ENCODE results near the gene MICAL3. TPM values are rescaled to one million over a fixed set of nuclear protein-coding genes. Genes with fewer than 3 reads are reported as not detected.
"Not testable (repeated sequence)": the region's sequence is repeated elsewhere in the genome, so short reads cannot be mapped to it uniquely, and the experiment has no call there.

The MICAL3 gene
- total RNA-seq, 4 donors from 2014 or later: 23.9 to 49.2 (median 34.5) TPM

DNA sequence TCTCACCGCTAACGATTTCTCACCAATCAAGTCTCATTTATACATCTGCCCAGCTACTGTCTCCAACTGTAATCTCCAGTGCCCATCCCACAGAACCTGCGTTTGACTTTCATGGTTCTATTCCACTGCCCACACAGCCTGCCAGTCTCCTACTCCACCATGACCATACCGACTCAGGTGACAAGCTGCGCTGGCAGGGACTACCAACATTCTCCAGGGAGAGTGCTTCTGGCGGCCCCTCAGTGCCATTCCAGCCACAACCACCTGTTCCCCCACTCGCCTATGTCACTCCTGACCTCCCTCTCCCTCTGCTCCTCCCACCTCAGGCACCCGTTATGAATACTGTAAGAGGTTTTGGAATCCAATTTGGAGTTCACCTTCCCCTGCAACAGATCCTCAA lies 141.6 kb downstream of the MICAL3 start:
- TF ChIP-seq CTCF (IDR thresholded peaks at IDR 0.05): no peak
- DNase-seq (ENCODE audit: low spot score) (no peak), ATAC-seq (ENCODE audit: low FRiP score) (no peak)

DNA sequence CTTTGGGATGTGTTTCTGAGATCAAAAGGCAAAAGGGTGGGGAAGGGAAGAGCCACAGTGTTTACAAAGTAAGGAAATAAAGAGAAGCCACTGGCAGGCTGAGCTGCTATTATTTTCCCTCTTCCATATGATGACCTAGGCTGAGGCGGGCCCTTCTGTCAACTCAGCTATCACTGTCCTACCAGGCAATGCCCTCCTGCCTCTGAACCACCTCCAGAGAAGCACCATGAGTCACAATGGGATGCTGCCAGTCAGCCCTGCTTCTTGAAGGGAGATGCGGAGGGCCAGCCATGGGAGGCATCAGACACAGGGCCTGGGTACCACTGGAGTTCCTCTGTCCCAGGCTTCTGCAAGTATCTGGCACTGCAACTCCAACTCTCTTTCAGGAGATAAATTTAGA lies 142.2 kb downstream of the MICAL3 start:
- ATAC-seq (ENCODE audit: low FRiP score): no peak
- no peak for TF ChIP-seq CTCF (IDR thresholded peaks at IDR 0.05)
- no peak for DNase-seq (ENCODE audit: low spot score)

GRCh38 chr22:17881366-17881765 lies 143.0 kb downstream of the MICAL3 start:
- ATAC-seq (ENCODE audit: low FRiP score): no peak
- DNase-seq (ENCODE audit: low spot score): no peak
- no peak for TF ChIP-seq CTCF (IDR thresholded peaks at IDR 0.05)

- ATAC-seq (ENCODE audit: low FRiP score) (no peak), DNase-seq (ENCODE audit: low spot score) (no peak)
- TF ChIP-seq CTCF (IDR thresholded peaks at IDR 0.05): no peak
Measured at GRCh38 chr22:17880468-17880867, 143.9 kb downstream of the MICAL3 start.

DNA sequence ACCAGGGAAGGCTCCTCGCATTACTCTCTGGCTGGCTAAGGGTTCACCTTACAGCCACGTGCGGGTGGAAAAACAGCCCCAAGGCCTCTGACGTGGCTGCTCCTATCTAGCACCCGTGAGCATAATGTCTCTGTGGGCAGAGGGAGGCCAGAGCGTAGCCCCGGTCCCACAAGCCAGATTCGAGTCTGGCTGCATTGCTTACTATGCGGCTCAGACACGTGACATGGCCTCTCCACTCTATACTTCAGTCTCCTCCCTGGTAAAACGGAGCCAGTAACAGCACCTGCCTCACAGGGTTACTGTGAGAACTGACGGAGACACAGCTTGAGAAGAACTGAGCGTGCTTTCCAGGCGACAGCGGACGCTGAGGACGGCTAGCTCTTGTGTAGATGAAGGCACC lies 144.3 kb downstream of the MICAL3 start:
- TF ChIP-seq CTCF (IDR thresholded peaks at IDR 0.05): no peak
- no peak for DNase-seq (ENCODE audit: low spot score)
- no peak for ATAC-seq (ENCODE audit: low FRiP score)

- no peak for ATAC-seq (ENCODE audit: low FRiP score)
- no peak for DNase-seq (ENCODE audit: low spot score)
- no peak for TF ChIP-seq CTCF (IDR thresholded peaks at IDR 0.05)
Measured at GRCh38 chr22:17878941-17879340, 145.4 kb downstream of the MICAL3 start.

GRCh38 chr22:17878186-17878694 lies 146.1 kb downstream of the MICAL3 start:
- DNase-seq (ENCODE audit: low spot score) (no peak), ATAC-seq (ENCODE audit: low FRiP score) (no peak)
- no peak for TF ChIP-seq CTCF (IDR thresholded peaks at IDR 0.05)

DNA sequence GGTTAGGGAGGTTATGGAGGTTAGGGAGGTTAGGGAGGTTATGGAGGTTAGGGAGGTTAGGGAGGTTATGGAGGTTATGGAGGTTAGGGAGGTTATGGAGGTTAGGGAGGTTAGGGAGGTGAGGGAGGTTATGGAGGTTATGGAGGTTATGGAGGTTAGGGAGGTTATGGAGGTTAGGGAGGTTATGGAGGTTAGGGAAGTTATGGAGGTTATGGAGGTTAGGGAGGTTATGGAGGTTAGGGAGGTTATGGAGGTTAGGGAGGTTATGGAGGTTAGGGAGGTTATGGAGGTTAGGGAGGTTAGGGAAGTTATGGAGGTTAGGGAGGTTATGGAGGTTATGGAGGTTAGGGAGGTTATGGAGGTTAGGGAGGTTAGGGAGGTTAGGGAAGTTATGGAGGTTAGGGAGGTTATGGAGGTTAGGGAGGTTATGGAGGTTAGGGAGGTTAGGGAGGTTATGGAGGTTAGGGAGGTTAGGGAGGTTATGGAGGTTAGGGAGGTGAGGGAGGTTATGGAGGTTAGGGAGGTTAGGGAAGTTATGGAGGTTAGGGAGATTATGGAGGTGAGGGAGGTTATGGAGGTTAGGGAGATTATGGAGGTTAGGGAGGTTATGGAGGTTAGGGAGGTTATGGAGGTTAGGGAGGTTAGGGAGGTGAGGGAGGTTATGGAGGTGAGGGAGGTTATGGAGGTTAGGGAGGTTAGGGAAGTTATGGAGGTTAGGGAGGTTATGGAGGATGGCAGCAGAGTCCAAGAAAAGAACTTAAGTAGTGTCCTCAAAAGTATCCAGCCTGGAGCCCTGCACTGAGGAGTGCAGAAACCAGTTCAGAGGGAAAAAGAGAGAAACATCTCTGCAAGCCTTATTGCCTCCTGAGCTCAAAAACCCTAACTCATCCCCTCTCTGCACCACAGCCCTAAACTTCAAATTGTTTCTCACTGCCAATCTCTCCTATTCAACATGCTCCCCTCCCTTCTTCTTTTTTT lies 147.2 kb downstream of the MICAL3 start:
- ATAC-seq (ENCODE audit: low FRiP score); DNase-seq (ENCODE audit: low spot score): not testable (repeated sequence)
